HTERT RPE-1 (cell line): Measurements from ENCODE around the gene MINPP1.
"Not testable (repeated sequence)": the region's sequence is repeated elsewhere in the genome, so short reads cannot be mapped to it uniquely, and the experiment has no call there.

Experiments used
- in situ Hi-C: fragments of 300-500 bp; cut with MboI; formaldehyde crosslinking; loops from 4 replicates; pipeline ENCODE4 v1.14.3; 2020; ENCODE audit warnings: low sequenced_read_pairs

The MINPP1 gene

GRCh38 chr10:87504640-87505365, at the start of gene MINPP1:
Gene MINPP1 (plus strand): TSS chr10:87504893. CDS start chr10:87504916, 23 bp downstream.
- in situ Hi-C loops: no loop called here

GRCh38 chr10:87456586-87457220, 48.0 kb upstream of the MINPP1 start:
- in situ Hi-C loops: not testable (repeated sequence)

DNA sequence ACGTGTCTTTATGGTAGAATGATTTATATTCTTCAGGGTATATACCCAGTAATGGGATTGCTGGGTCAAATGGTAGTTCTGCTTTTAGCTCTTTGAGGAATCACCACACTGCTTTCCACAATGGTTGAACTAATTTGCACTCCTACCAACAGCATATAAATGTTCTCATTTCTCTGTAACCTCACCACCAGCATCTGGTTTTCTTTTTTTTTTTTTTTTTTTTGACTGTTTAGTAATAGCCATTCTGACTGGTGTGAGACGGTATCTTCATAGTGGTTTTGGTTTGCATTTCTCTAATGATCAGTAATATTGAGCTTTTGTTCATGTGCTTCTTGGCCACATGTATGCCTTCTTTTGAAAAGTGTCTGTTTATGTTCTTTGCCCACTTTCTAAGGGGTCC, 42.9 kb upstream of the MINPP1 start:
- in situ Hi-C loops: not testable (repeated sequence)

GRCh38 chr10:87466849-87467248, 37.8 kb upstream of the MINPP1 start:
- in situ Hi-C loops: not testable (repeated sequence)

GRCh38 chr10:87488733-87489132, 16.0 kb upstream of the MINPP1 start:
- in situ Hi-C loops: not testable (repeated sequence)

GRCh38 chr10:87490285-87490684, 14.4 kb upstream of the MINPP1 start:
- in situ Hi-C loops: not testable (repeated sequence)

DNA sequence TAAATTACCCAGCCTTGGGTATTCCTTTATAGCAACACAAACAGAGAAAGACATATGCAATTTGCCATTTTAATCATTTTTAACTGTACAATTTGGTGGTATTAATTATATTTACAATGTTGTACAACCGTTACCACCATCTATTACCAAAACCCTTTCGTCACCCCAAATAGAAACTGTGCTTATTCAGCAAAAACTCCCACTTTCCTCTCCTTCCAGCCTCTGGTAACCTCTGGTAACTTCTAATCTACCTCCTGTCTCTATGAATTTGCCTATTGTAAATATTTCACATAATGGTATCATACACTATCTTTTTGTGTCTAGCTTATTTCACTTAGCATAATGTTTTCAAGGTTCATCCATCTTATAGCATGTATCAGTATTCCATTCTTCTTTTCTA, 12.2 kb upstream of the MINPP1 start:
- in situ Hi-C loops: not testable (repeated sequence)

- in situ Hi-C loops: not testable (repeated sequence)
Measured at GRCh38 chr10:87495446-87495845, 9.2 kb upstream of the MINPP1 start.

DNA sequence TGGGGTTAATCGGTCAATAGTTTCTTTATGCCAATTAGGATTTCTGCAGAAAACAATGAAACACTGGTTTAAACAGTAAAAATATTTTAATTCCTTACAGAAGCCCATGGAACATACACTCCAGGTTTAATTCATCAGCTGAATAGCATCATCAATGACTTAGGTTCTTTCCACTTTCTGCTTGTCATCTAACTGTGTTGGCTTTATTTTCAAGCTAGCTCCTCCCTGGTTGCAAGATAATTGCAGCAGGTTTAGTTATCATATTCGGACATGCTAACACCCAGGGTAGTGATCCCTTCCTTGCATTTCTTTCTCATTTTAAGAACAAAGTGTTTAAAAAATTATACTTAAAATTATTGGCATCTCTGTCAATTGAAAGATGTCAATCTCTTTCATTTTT, 7.3 kb upstream of the MINPP1 start:
- in situ Hi-C loops: not testable (repeated sequence)

DNA sequence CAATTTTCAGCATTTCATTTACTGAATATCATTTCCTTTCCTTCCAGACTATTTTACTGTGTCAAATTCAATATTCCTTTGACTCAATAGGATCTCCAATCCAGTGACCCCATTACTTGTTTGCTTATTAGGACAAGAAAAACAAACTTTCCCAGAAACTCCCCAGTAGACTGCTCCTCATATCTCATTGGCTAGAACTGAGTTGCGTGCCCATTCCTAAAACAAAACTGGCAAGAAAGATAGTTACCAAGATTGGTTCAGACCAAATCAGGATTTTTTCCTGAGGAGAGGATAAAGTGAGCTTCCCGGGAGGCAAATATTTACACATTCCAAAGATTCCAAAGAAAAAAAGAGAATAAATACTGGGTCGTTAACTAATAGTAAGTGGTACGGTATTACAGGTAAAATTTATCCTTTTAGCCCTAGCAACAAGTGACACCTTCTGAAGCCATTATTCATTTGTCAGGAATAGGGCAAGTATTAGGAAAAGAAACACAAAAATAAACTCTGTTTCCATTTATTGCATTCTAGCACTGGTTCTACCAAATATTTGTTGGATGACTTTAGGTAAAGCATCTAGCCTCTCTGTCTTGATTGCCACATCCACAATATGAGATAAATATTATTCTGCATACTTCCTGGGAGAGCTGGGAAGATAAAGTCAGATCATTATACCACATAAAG, 6.4 kb upstream of the MINPP1 start:
- in situ Hi-C loops: not testable (repeated sequence)

- in situ Hi-C loops: no loop called here
Measured at GRCh38 chr10:87500646-87501048, 4.0 kb upstream of the MINPP1 start.

DNA sequence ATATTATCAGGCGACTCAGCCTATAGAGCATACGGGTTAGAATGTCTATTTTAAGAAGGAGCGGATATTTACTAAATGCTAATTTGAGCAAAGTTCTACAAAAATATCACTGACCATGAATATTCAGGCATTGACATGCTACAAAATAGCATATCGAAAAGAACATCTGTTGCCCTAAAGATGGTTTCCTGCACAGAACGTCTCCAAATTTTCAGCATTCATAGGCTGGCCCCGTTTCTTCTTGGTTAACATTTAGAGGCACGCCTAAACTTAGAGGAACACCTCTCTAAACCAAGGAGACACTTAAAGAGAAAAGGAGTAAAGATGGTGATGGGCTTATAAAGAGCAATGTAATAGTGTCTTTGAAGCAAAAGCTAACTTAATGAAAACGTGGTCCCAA, 1.3 kb upstream of the MINPP1 start:
- in situ Hi-C loops: no loop called here

DNA sequence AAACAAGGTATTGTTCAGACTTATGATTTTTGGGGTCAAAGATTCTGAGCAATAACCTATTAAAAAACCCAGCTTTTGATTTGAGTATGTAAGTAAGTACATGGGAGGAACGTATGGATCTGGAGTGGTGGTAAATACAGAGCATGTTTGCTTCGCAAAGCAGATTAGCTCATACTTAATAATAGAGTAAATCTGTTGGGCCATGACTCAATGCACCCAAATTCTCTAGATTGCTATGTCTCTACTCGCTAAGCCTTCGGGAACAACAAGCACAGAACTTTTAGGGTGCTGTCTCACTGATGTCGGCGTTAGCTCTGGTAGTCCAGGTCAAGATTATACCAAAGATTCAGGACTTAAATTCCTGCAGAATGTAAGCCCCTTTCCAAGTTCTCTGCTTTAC, 807 bp upstream of the MINPP1 start:
- in situ Hi-C loops: no loop called here

- in situ Hi-C loops: no loop called here
Measured at GRCh38 chr10:87504307-87504639, 420 bp upstream of the MINPP1 start.

DNA sequence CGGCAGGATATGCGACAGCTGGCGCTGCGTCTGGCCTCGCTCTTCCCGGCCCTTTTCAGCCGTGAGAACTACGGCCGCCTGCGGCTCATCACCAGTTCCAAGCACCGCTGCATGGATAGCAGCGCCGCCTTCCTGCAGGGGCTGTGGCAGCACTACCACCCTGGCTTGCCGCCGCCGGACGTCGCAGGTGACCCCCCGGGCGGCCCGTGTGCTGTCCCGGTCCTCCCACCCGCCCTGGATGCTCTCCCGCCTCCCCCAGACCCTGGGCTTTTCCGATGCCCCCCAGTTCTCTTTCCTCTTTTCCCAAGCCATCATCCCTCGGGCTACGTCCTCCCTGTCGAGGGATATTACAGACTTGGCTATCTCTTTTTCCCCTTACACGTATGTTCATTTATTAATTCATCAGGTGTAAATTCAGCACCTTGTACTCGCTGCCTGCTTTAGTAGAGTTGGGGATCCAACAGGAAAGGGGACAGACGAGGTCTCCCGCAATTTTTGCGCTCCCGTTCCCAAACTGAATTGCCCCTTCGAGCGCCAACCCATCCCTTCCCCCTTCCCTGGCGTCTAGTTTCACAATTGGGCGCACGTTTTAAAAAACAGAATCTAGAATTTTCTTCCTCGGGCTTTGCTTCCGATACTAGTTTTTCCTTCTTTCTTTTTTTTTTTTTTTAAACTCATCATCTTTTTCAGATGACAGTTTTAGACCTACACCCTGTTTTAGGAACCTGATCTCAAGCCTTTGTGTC, 846 bp downstream of the MINPP1 start:
- in situ Hi-C loops: no loop called here

DNA sequence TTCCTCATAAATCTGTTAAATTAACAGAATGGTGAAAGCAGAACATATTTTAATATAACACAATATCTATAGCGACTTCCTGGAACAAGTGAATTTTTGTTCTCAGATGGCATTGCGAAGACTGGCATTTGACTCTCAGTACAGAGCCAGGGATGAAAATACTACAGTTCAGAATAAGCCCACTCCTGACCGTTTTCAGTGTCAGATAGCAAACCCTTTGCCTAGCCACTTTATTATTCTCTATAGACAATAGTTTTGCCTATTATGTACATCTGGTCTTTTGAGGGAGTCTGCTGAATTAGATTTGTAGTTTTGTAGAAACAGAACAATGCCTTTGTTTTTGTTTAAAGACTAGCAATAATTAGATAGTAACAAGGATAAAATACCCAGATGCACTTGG, 2.3 kb downstream of the MINPP1 start:
- in situ Hi-C loops: no loop called here

DNA sequence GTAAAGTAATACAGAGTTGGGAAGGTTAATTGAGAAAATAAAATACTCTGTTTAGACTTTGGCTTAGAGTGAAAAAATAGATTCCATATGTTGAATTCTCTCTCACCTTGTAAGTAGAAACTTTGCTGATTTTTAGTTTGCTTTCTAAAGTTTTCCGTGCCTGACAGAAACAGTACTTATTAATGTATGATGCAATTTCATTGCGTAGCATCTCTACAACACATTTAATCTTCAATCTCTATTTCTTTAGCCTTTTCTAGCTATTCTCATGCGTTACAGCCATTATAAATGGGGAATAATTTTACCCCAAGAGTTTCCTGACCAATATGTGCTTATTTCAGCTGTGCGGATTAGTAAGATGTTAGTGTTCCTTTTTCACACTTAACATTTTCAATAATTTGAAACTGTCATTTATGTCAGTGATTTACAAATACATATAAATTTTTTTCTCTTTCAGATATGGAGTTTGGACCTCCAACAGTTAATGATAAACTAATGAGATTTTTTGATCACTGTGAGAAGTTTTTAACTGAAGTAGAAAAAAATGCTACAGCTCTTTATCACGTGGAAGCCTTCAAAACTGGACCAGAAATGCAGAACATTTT, 3.3 kb downstream of the MINPP1 start:
- in situ Hi-C loops: no loop called here

GRCh38 chr10:87508837-87509236, 4.1 kb downstream of the MINPP1 start:
- in situ Hi-C loops: no loop called here

DNA sequence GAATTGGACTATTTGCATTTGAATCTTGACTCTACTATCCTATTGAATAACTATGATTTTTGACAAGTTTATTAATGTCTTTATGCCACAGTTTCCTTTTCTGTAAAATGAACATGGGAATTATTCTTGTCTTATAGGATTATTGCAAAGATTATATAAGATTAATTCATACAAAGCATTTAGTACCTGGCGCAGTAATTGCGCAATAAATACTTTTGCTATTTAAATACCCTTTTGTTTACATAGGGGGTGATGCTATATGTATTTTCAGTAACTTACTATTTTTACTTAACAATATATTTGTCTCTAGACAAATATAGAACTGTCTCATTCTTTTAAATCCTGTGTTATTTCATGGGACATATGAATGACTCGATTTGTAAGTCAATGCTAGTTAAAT, 5.3 kb downstream of the MINPP1 start:
- in situ Hi-C loops: no loop called here

DNA sequence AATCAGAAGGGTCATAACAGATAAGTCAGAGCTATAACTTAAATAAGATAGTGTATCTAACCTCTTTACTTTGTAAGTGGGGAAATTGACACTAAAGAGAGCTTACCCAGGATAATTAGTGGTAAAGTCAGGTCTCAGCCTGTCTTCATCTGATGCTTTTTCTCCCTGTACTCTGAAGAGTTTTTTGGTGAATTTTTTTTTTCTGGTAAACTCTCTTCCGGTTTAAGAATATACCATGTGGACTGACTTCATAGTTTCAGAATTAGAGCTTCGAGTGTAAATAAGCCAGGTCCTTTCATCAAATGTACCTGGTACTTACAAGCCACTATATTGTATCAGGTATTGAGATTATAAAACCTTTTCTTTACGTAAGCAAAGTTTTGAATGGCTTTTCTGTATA, 6.8 kb downstream of the MINPP1 start:
- in situ Hi-C loops: no loop called here

DNA sequence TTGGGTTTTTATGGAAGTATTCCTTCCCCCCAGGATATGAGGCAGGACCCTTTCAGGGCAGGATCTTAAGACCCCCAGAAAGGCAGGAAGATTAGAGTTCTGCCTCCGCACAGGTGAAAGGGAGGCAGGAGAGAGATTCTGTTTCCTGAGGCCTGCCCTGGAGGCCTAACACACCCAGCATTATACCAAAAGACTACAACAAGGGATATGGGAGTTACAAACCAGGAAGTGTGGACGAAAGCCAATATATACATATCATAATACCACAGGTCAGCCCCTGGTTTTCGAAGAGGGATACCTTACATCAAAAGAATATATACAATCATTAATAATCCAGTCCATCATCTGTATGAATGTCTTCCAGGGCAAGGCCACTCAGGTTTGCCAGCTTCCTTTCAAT, 14.2 kb downstream of the MINPP1 start:
- in situ Hi-C loops: no loop called here
